ENCODE data around the gene WEE2.

DNA sequence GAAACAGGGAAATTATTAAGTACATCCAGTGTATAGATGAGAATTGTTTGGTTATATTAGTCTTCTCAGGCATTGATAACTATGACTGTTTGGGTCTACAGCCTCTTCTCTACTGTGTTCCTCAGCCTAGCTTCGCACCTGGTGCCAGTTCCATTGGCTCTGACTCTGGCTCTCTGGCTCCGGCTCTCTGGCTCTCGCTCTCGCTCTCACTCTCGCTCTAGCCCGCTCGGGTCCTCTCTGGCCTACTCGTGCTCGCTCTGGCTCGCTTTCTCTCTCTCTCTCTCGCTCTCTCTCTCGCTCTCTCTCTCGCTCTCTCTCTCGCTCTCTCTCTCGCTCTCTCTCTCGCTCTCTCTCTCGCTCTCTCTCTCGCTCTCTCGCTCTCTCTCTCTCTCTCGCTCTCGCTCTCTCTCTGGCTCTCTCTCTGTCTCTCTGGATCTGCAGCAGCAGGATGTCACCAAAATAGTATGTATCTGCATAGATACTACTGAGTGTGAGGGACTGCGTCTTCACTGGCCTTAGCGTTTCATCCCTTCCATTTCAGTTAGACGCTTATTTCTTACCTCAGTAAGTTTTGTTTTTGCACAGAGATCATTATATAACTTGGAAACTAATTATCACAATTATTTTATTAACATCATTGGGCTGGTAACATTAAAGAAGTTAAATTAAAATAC, 23.5 kb downstream of the WEE2 start:
- no peak for TF ChIP-seq HNRNPUL1 (IDR thresholded peaks at IDR 0.05; ENCODE audit: low read length)
- TF ChIP-seq EZH2 (IDR thresholded peaks at IDR 0.05; ENCODE audit: borderline replicate concordance, low read depth, low read length): no peak
- no peak for TF ChIP-seq CCNT2 (IDR thresholded peaks at IDR 0.05; ENCODE audit: borderline replicate concordance, extremely low read depth, insufficient read length, low read depth, low read length)
- TF ChIP-seq POLR2B (IDR thresholded peaks at IDR 0.05; ENCODE audit: low read depth, partially characterized antibody): no peak
- TF ChIP-seq ATF7 (IDR thresholded peaks at IDR 0.05): no peak
- TF ChIP-seq C11orf30 (IDR thresholded peaks at IDR 0.05; ENCODE audit: low read depth): no peak
- no peak for TF ChIP-seq KDM5B (IDR thresholded peaks at IDR 0.05; ENCODE audit: insufficient replicate concordance, low read depth, low read length)
- no peak for TF ChIP-seq CTCF (IDR thresholded peaks at IDR 0.05 in 2 of 3, conservative IDR thresholded peaks at IDR 0.05 in 1 of 3; ENCODE audit: insufficient read depth in 2 of 3, low read depth in 1 of 3, low read length in 3 of 3)
- no peak for TF ChIP-seq BCL6 (CRISPR knock-in tag; IDR thresholded peaks at IDR 0.05)
- TF ChIP-seq POLR2AphosphoS2 (IDR thresholded peaks at IDR 0.05; ENCODE audit: low read length): no peak
- TF ChIP-seq CBX8 (IDR thresholded peaks at IDR 0.05; ENCODE audit: borderline replicate concordance, extremely low read depth, low read depth, low read length, poor library complexity, severe bottlenecking): no peak
- TF ChIP-seq POLR2AphosphoS5 (IDR thresholded peaks at IDR 0.05; ENCODE audit: control insufficient read depth, insufficient read depth, low read depth, low read length): no peak
- TF ChIP-seq ARHGAP35 (IDR thresholded peaks at IDR 0.05; ENCODE audit: partially characterized antibody): no peak

All from K562 (cell line).